HUES6 (cell line): ENCODE results near the gene MSI2.

Experiments used
- H3K27ac ChIP-seq: 2 replicates; pipeline ENCODE4 v1.7.0; 2013; ENCODE audit warnings: low read depth, mild to moderate bottlenecking, low read length, inconsistent platforms
- H3K27me3 ChIP-seq: 2 replicates; pipeline ENCODE4 v1.6.1; 2013; ENCODE audit warnings: low read length; ENCODE audit not compliant: control insufficient read depth, insufficient read depth
- H3K36me3 ChIP-seq: 2 replicates; pipeline ENCODE4 v1.6.1; 2013; ENCODE audit warnings: low read length; ENCODE audit not compliant: control insufficient read depth, insufficient read depth
- H3K4me1 ChIP-seq: 2 replicates; pipeline ENCODE4 v1.6.1; 2013; ENCODE audit warnings: low read length; ENCODE audit not compliant: control insufficient read depth, insufficient read depth
- H3K4me3 ChIP-seq: 2 replicates; pipeline ENCODE4 v1.5.1; 2013; ENCODE audit warnings: low read depth, low read length
- H3K9ac ChIP-seq: one replicate; pipeline ENCODE4 v1.6.1; 2013; ENCODE audit warnings: mild to moderate bottlenecking, low read length
- H3K9me3 ChIP-seq: 2 replicates; pipeline ENCODE4 v1.6.1; 2013; ENCODE audit warnings: low read depth, low read length; ENCODE audit not compliant: control insufficient read depth, insufficient read depth

MSI2 gene

DNA sequence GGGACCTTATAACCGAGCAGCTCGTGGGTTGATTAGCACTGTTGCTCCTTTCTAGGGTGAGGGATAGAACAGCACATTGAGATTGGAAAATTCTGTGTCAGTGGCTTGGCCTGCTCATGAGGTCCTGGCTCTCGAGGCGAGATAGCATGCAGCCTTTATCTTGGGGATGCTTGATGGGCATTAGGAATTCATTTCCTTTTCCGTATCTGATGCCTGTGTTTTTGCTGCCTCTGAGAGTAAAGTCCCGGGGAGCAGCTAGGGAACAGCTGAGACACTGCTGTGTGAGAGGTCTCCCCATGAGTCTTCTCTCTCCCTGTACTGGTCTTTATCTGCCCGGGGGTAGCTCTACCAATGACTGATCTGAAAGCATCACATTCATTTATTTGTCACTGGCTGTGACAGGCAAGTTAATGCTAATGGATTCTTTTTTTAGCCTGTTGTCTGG, 14.5 kb downstream of the MSI2 start:
- Histone ChIP-seq H3K27me3 (no peaks in the 10 kb centered on the region), H3K27ac (no peak overlapping the region), H3K9me3 (no peaks in the 10 kb centered on the region), H3K36me3 (peaks cover 55% of the 10 kb centered on the region), H3K4me1 (peaks cover 19% of the 10 kb centered on the region), H3K4me3 (no peak overlapping the region), H3K9ac (no peak overlapping the region)

DNA sequence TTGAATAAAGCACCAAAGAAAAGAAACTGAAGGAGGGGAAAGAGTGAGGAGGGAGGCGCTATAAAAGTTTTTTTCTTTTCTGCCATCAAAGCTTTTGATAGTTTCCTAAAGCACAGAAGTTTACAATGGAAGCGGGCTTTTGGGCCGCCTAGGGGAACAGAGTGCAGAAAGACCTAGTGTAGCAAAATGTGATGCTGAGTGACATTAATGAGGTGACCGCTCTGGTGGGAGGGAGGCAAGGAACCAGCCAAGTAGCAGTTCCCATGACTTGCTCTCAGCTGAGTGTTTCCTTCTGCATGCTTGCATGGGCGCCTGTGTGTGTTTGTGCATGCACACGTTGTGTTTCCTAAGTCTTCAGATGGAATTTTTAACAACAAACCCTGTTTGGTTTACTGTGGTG, 15.5 kb downstream of the MSI2 start:
- Histone ChIP-seq H3K27ac (no peak overlapping the region), H3K4me1 (peaks cover 19% of the 10 kb centered on the region), H3K4me3 (no peak overlapping the region), H3K9me3 (no peaks in the 10 kb centered on the region), H3K9ac (no peak overlapping the region), H3K36me3 (peaks cover 52% of the 10 kb centered on the region), H3K27me3 (no peaks in the 10 kb centered on the region)

DNA sequence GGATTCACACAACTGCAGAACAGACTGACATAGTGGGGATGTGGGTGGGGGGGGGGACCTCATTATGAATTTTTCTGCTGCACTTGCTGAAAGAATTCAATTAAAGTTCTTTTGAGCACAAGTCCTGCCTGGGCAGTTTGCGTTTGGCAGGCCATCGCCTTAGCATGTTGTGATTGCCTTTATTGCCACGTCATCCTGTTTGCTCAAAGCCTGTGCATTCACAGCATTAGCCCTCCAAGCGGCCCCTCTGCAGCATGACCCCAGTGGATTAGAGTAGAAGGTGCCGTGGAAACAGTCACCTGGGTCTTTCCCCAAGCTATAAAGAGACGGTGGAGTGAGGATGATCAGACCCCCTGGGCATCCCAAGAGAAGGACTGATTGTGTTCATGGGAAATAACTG, 17.2 kb downstream of the MSI2 start:
- Histone ChIP-seq H3K36me3 (peaks cover 39% of the 10 kb centered on the region), H3K9me3 (no peaks in the 10 kb centered on the region), H3K4me3 (no peak overlapping the region), H3K4me1 (peaks cover 19% of the 10 kb centered on the region), H3K27ac (no peak overlapping the region), H3K27me3 (no peaks in the 10 kb centered on the region), H3K9ac (no peak overlapping the region)

DNA sequence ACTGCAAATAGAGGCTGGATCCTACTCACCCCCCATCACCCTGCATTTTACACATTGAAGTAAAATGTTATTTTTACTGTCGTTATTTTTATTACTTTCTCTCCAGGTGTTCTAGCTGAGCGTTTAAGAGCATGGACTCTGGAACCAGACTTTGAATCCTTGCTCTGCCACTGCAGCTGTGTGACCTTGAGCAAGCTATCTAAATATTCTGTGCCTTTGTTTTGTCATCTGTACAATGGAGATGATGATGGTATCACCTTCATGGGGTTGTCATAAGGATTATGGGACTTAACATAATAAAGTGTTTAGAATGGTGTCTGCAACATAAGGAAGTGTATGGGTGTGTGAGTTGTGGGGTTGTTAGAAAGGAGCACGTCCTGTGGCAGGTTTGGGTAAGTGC, 17.8 kb downstream of the MSI2 start:
- Histone ChIP-seq H3K4me3 (no peak overlapping the region), H3K4me1 (peaks cover 17% of the 10 kb centered on the region), H3K9ac (no peak overlapping the region), H3K36me3 (peaks cover 39% of the 10 kb centered on the region), H3K27ac (no peak overlapping the region), H3K9me3 (no peaks in the 10 kb centered on the region), H3K27me3 (no peaks in the 10 kb centered on the region)

DNA sequence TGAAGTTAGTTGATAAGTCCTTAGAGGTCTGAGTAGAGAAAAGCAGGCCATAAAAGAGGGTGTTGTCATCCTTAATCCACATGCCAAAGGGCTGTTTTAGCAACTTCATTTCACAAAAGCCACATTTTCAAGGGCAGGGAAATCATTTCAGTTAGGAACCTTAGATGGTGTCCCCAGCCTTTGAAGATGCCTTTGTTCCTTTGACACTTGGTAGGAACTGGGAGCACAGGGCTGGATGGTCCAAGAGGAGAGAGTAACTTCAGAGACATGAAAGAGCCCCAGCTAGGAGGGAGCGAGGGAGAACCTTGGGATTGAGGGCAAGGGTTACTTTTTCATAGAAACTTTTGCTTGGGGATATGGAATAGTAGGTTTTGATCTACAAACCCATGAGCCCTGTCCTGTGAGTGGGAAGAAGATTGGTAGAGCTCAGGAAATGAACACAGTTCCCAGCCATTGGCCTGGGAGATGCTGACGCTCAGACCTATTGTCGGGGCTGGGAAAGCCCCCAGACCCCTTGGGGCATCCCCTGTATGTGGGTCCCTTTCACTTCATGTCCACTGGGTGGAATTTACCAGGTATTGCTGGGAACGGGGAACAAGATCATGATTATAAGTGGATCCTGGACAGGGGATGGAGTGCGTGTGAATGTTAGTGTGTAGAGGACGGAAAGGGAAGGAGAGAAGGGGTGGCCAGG, 18.9 kb downstream of the MSI2 start:
- H3K4me1 ChIP-seq = peaks cover 9% of the 10 kb centered on the region
- peaks cover 35% of the 10 kb centered on the region for H3K36me3 ChIP-seq
- H3K9ac ChIP-seq = no peak overlapping the region
- H3K27me3 ChIP-seq = no peaks in the 10 kb centered on the region
- no peak overlapping the region for H3K27ac ChIP-seq
- no peak overlapping the region for H3K4me3 ChIP-seq
- no peaks in the 10 kb centered on the region for H3K9me3 ChIP-seq

DNA sequence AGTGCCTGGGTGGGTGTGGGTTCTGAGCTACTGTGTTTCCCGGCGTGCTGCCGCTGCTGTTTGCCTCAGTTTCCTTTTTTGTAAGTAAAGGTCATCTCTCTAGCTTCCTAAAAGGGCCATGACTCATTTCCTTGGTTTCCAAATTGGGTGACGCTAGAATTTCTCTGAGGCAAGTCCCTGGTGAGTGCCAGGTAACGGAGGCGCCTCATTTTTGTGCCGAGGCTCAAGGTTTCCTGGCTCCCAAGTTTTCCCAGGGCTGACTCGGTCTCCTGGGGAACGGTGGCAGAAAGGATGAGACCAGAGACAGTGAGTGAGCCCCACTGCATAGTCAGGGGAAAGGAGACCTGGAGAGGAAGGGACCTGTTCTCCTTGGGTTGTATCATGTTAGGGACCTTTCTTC, 20.3 kb downstream of the MSI2 start:
- Histone ChIP-seq H3K27ac (no peak overlapping the region), H3K4me1 (peaks cover 9% of the 10 kb centered on the region), H3K9me3 (no peaks in the 10 kb centered on the region), H3K27me3 (no peaks in the 10 kb centered on the region), H3K36me3 (peaks cover 38% of the 10 kb centered on the region), H3K4me3 (no peak overlapping the region), H3K9ac (no peak overlapping the region)

DNA sequence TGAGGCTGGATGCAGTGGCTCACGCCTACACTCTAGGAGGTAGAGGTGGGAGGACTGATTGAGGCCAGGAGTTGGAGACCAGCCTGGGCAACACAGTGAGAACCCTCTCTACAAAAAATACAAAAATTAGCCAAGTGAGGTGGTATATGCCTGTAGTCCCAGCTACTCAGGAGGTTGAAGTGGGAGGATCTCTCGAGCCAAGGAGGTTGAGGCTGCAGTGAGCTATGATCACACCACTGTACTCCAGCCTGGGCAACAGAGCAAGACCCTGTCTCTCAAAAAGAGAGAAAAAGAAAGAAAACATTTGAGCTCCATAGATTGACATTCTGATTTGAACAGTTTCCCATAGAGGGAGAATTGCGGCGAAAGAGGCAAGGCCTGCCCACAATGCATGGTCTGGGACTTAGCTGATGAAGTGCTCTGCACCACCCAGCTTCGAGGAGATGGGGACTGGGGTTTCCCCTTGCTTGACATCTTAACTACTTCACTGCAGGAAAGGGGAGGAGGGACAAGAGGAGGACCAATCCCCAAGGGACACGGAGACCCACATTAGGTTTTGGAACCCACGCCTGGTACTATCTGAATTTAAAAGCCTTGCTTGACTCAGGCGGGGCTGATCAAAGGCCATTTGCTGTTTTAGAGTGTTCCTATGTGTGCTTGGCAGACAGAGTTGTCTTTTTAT, 21.7 kb downstream of the MSI2 start:
- H3K9ac ChIP-seq = no peak overlapping the region
- peaks cover 30% of the 10 kb centered on the region for H3K36me3 ChIP-seq
- H3K9me3 ChIP-seq = no peaks in the 10 kb centered on the region
- no peaks in the 10 kb centered on the region for H3K27me3 ChIP-seq
- H3K4me1 ChIP-seq = peaks cover 20% of the 10 kb centered on the region
- no peak overlapping the region for H3K4me3 ChIP-seq
- no peak overlapping the region for H3K27ac ChIP-seq

DNA sequence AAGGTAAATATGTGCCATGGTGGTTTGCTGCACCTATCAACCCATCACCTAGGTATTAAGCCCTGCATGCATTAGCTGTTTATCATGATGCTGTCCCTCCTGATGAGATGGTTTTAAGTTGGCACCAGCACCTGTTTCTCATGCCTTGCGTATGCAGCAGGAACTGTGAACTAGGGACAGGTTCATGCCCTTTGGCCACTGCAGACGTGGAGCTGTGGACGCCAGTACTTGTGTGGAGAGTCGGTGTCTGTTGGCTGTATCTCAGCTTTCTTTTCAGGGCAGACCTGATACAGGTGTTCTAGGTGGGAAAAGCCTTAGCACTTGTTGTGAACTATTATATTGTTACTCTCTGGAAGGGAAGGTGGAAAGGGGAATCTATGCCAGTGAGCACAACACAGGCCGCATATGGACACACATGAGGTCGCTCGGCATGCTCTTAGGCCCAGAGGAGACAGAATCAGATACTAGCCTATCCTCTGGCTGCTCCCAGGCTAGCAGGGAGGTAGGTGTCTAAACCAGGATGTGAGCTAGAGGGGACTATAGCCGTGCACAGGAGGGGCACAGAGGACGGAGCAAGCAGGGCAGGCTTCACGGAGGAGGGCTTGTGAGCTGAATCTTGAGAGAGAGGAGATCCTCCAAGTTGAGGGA, 22.5 kb downstream of the MSI2 start:
- no peaks in the 10 kb centered on the region for H3K9me3 ChIP-seq
- H3K4me1 ChIP-seq = peaks cover 25% of the 10 kb centered on the region
- no peaks in the 10 kb centered on the region for H3K27me3 ChIP-seq
- H3K9ac ChIP-seq = no peak overlapping the region
- no peak overlapping the region for H3K4me3 ChIP-seq
- no peak overlapping the region for H3K27ac ChIP-seq
- peaks cover 27% of the 10 kb centered on the region for H3K36me3 ChIP-seq

DNA sequence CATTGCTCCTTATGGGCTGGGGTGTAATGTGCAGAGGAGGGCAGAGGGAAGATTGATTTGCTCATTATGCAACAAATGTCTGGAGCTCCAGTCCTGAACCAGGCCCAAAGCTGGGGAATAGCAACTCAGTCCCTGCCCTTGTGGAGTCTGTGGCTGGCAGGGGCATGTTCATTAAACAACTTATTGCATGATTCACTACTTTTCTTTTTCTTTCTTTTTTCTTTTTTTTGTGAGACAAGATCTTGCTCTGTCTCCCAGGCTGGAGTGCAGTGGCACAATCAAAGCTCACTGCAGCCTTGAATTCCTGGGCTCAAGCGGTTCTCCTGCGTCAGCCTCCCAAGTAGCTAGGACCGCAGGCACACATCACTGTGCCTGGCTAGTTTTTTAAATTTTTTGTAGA, 23.1 kb downstream of the MSI2 start:
- no peak overlapping the region for H3K9ac ChIP-seq
- H3K9me3 ChIP-seq = no peaks in the 10 kb centered on the region
- no peak overlapping the region for H3K27ac ChIP-seq
- no peak overlapping the region for H3K4me3 ChIP-seq
- H3K4me1 ChIP-seq = peaks cover 28% of the 10 kb centered on the region
- H3K27me3 ChIP-seq = no peaks in the 10 kb centered on the region
- peaks cover 22% of the 10 kb centered on the region for H3K36me3 ChIP-seq

DNA sequence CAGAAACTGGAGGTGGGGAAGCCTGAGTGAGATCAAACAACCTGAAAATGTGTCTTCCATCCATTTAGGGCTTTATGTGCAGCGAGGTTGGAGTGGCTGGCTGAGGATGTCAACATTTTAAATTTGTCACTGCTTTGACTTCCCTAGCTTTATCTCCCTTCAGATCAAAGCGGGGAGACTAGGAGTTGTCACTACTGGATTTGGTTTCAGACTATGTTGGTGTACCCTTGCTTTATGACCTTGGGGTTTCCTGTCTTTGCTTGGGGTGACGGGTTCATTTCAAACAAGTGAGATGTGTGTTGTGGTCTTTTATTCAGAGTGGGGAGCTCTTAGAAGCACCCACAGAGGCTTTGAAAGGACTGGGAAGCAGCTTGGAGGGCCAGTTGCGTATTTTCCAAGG, 25.6 kb downstream of the MSI2 start:
- Histone ChIP-seq H3K27ac (no peak overlapping the region), H3K27me3 (no peaks in the 10 kb centered on the region), H3K9me3 (no peaks in the 10 kb centered on the region), H3K36me3 (peaks cover 16% of the 10 kb centered on the region), H3K4me3 (no peak overlapping the region), H3K9ac (no peak overlapping the region), H3K4me1 (peaks cover 52% of the 10 kb centered on the region)

DNA sequence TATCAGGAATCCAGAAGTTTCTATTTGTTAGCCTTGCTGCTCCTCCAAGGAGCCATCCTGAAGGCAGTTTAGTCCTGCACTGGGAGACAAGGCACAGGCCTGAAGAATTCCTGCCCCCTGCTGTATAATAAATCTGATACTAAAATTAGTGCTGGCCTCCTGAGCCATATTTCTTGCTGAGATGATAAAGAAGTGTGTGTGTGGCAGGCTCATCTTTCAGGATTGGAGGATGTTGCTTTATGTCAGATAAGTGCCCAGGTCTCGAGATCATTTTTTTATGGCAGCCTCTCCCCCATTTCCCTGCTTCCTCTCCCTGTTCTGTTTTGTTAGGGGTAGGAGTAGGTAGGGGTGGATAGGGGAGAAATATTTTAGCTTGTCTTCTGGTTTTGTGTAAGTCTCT, 26.0 kb downstream of the MSI2 start:
- Histone ChIP-seq H3K9me3 (no peaks in the 10 kb centered on the region), H3K9ac (no peak overlapping the region), H3K27ac (no peak overlapping the region), H3K4me1 (peaks cover 57% of the 10 kb centered on the region), H3K27me3 (no peaks in the 10 kb centered on the region), H3K4me3 (no peak overlapping the region), H3K36me3 (peaks cover 16% of the 10 kb centered on the region)
